ENCODE results near the gene TAX1BP3. TPM values are rescaled to one million over a fixed set of nuclear protein-coding genes. Genes with fewer than 3 reads are reported as not detected.

The TAX1BP3 gene
- total and polyA plus RNA-seq, 9 of the 15 experiments (the other 6 are each of a cell fraction or from before 2014, with no cell fraction given) = 0.99 to 14.5 (median 6.2) TPM

GRCh38 chr17:3712811-3713463 is 44.6 kb upstream of the TAX1BP3 start:
- Histone ChIP-seq H3K27ac (ENCODE audit: extremely low read depth, low read depth, low read length) (peak overlapping the region; percentile 36; the same call in 1 of the 3 replicates), H3K4me3 (no peak overlapping the region), H4K20me1 (replicated peaks; ENCODE audit: control insufficient read depth, insufficient read depth, low read length) (no peaks in the 10 kb centered on the region), H3K36me3 (ENCODE audit: control insufficient read depth, insufficient read depth, low read length) (peaks cover 38% of the 10 kb centered on the region; the same call in 2 of the 3 replicates), H3K9me3 (replicated peaks; ENCODE audit: control insufficient read depth, insufficient read depth, low read depth, low read length) (no peaks in the 10 kb centered on the region), H3K9me1 (ENCODE audit: control insufficient read depth, insufficient read depth, low read length) (no peaks in the 10 kb centered on the region), H2AFZ (ENCODE audit: low read depth, low read length) (no peak overlapping the region), H3K27me3 (ENCODE audit: control insufficient read depth in 2 of 2, insufficient read depth in 2 of 2, low read length in 2 of 2) (no peaks in the 10 kb centered on the region), H3K79me2 (ENCODE audit: control insufficient read depth, insufficient read depth, low read length) (no peaks in the 10 kb centered on the region), H3K4me2 (ENCODE audit: insufficient read depth, low read length) (peak overlapping the region; percentile 25), H3K4me1 (replicated peaks in 1 of 2; ENCODE audit: control insufficient read depth in 2 of 2, insufficient read depth in 2 of 2, low read length in 2 of 2) (peaks cover 3 to 4% of the 10 kb centered on the region in 2 experiments; a peak in 3 of 5 replicates), H3K9ac (ENCODE audit: insufficient read depth in 1 of 2, low read depth in 2 of 2, low read length in 2 of 2) (no peak overlapping the region)
- POLR2A ChIA-PET = interaction anchor here (1.5 kb wide), 1 partner anchor 10 kb away, joined by 5 read pairs; no protein-coding TSS in a partner anchor
- 8% methylated on average over 11 of the region's 13 CpGs for WGBS (ENCODE audit: insufficient coverage, low coverage, missing lambda C conversion rate)
- FAIRE-seq (peak; percentile 88), DNase-seq (ENCODE audit: extremely low read depth in 1 of 4, low spot score in 3 of 4) (peak in 1 of 4 experiments; percentile 55), ATAC-seq (peak; percentile 71)
- intact Hi-C loops (cut with micrococcal nuclease) = no loop called here
- CTCF ChIA-PET (ENCODE audit: low intra/inter-chr PET ratio) = no interaction called here
- in situ Hi-C loops (cut with MboI) = no loop called here
- no TSS peak for BruUV-seq (replicated peaks)
- no peak for TF ChIP-seq GATA2 (CRISPR knock-in tag; IDR thresholded peaks at IDR 0.05)
- TF ChIP-seq PYGO2 (tag; IDR thresholded peaks at IDR 0.05) = no peak
- no peak for TF ChIP-seq RBM22 (IDR thresholded peaks at IDR 0.05; ENCODE audit: low read depth, low read length, poor library complexity, severe bottlenecking)
- TF ChIP-seq RBBP5 (IDR thresholded peaks at IDR 0.05; ENCODE audit: borderline replicate concordance, insufficient read depth, low read length, poor library complexity, severe bottlenecking) = no peak
- TF ChIP-seq NONO (IDR thresholded peaks at IDR 0.05; ENCODE audit: low read depth in 2 of 2, low read length in 1 of 2) = no peak
- no peak for TF ChIP-seq HNRNPUL1 (IDR thresholded peaks at IDR 0.05; ENCODE audit: low read length)
- no peak for TF ChIP-seq RREB1 (CRISPR knock-in tag; IDR thresholded peaks at IDR 0.05)
- no peak for TF ChIP-seq MYC (IDR thresholded peaks at IDR 0.05; ENCODE audit: low read depth, low read length)
- TF ChIP-seq MYC (CRISPR knock-in tag; IDR thresholded peaks at IDR 0.05; ENCODE audit: borderline replicate concordance, low read depth) = no peak
- TF ChIP-seq ELK1 (CRISPR knock-in tag; IDR thresholded peaks at IDR 0.05) = no peak
- no peak for TF ChIP-seq ARHGAP35 (IDR thresholded peaks at IDR 0.05; ENCODE audit: partially characterized antibody)
- no peak for TF ChIP-seq ARID2 (IDR thresholded peaks at IDR 0.05)
- TF ChIP-seq BDP1 (IDR thresholded peaks at IDR 0.05; ENCODE audit: insufficient read depth, insufficient read length) = no peak
- TF ChIP-seq ZNF511 (CRISPR knock-in tag; IDR thresholded peaks at IDR 0.05) = no peak
- TF ChIP-seq KDM2B (CRISPR knock-in tag; IDR thresholded peaks at IDR 0.05) = no peak

Measured in K562 (cell line).